ENCODE results near the gene EXOC6B. TPM values are rescaled to one million over a fixed set of nuclear protein-coding genes. Genes with fewer than 3 reads are reported as not detected.
A peak's percentile ranks its signal among the peaks of the same experiment; 100 is the strongest.

EXOC6B gene
- total and polyA plus RNA-seq, 2 donors from 2014 or later, result 5.9 to 31.3 TPM

GRCh38 chr2:72696559-72696958, 129.3 kb downstream of the EXOC6B start:
- intact Hi-C loops (cut with DNase I), result no loop called here
- no peak for FAIRE-seq

GRCh38 chr2:72695676-72696075, 130.2 kb downstream of the EXOC6B start:
- peaks cover 0 to 3% (median 0%) of the 10 kb centered on the region in 3 donors for H3K4me1 ChIP-seq (ENCODE audit: control insufficient read depth in 2 of 3, insufficient read depth in 2 of 3, low read depth in 1 of 3, low read length in 3 of 3)
- no peaks in the 10 kb centered on the region for H3K27me3 ChIP-seq (ENCODE audit: control insufficient read depth, insufficient read depth, low read length)
- H3K9ac ChIP-seq (ENCODE audit: low read length in 3 of 3), result no peak overlapping the region
- no peak overlapping the region for H3K27ac ChIP-seq (ENCODE audit: low read depth in 2 of 2, low read length in 2 of 2)
- no peak for TF ChIP-seq CTCF (IDR thresholded peaks at IDR 0.05; ENCODE audit: borderline replicate concordance, extremely low read depth, insufficient read depth)
- no peak for FAIRE-seq
- H3K9me3 ChIP-seq (ENCODE audit: control insufficient read depth in 2 of 3, insufficient read depth in 1 of 3, low read length in 3 of 3), result no peaks in the 10 kb centered on the region
- no peaks in the 10 kb centered on the region for H3K36me3 ChIP-seq (ENCODE audit: control insufficient read depth in 2 of 3, insufficient read depth in 3 of 3, low read length in 3 of 3)
- intact Hi-C loops (cut with DNase I), result no loop called here
- no peak overlapping the region for H3K4me3 ChIP-seq (ENCODE audit: low read length in 3 of 3)
- DNase-seq, result no peak

More at GRCh38 chr2:72696559-72696958, 129.3 kb downstream of the EXOC6B start:
- H3K9ac ChIP-seq (ENCODE audit: low read length in 3 of 3), result no peak overlapping the region
- H3K4me1 ChIP-seq (ENCODE audit: control insufficient read depth in 2 of 3, insufficient read depth in 2 of 3, low read depth in 1 of 3, low read length in 3 of 3), result peaks cover 0 to 3% (median 0%) of the 10 kb centered on the region in 3 donors
- no peaks in the 10 kb centered on the region for H3K36me3 ChIP-seq (ENCODE audit: control insufficient read depth in 2 of 3, insufficient read depth in 3 of 3, low read length in 3 of 3)
- no peak overlapping the region for H3K4me3 ChIP-seq (ENCODE audit: low read length in 3 of 3)
- no peak for TF ChIP-seq CTCF (IDR thresholded peaks at IDR 0.05; ENCODE audit: borderline replicate concordance, extremely low read depth, insufficient read depth)
- H3K27me3 ChIP-seq (ENCODE audit: control insufficient read depth, insufficient read depth, low read length), result no peaks in the 10 kb centered on the region
- DNase-seq, result no peak
- H3K27ac ChIP-seq (ENCODE audit: low read depth in 2 of 2, low read length in 2 of 2), result no peak overlapping the region
- no peaks in the 10 kb centered on the region for H3K9me3 ChIP-seq (ENCODE audit: control insufficient read depth in 2 of 3, insufficient read depth in 1 of 3, low read length in 3 of 3)

- no peaks in the 10 kb centered on the region for H3K36me3 ChIP-seq (ENCODE audit: control insufficient read depth in 2 of 3, insufficient read depth in 3 of 3, low read length in 3 of 3)
- no peak overlapping the region for H3K27ac ChIP-seq (ENCODE audit: low read depth in 2 of 2, low read length in 2 of 2)
- intact Hi-C loops (cut with DNase I), result no loop called here
- no peak overlapping the region for H3K9ac ChIP-seq (ENCODE audit: low read length in 3 of 3)
- peaks cover 0 to 3% (median 0%) of the 10 kb centered on the region in 3 donors for H3K4me1 ChIP-seq (ENCODE audit: control insufficient read depth in 2 of 3, insufficient read depth in 2 of 3, low read depth in 1 of 3, low read length in 3 of 3)
- FAIRE-seq, result peak; percentile 27
- no peak for TF ChIP-seq CTCF (IDR thresholded peaks at IDR 0.05; ENCODE audit: borderline replicate concordance, extremely low read depth, insufficient read depth)
- no peak overlapping the region for H3K4me3 ChIP-seq (ENCODE audit: low read length in 3 of 3)
- H3K9me3 ChIP-seq (ENCODE audit: control insufficient read depth in 2 of 3, insufficient read depth in 1 of 3, low read length in 3 of 3), result no peaks in the 10 kb centered on the region
- DNase-seq, result peak in 4 of 5 donors; percentile 54 to 81 (median 58)
- no peaks in the 10 kb centered on the region for H3K27me3 ChIP-seq (ENCODE audit: control insufficient read depth, insufficient read depth, low read length)
Observed at GRCh38 chr2:72694715-72695496, 130.9 kb downstream of the EXOC6B start.
